Measurements from ENCODE around the gene AP5Z1.

AP5Z1 gene

GRCh38 chr7:4824120-4824775 is 48.8 kb downstream of the AP5Z1 start:
- DNase-seq = no peak

- DNase-seq = no peak
Observed at GRCh38 chr7:4825081-4825480, 49.7 kb downstream of the AP5Z1 start.

GRCh38 chr7:4828720-4829383 is 53.4 kb downstream of the AP5Z1 start:
- DNase-seq = no peak

- peak in 1 of 2 donors; percentile 6 for DNase-seq
Observed at GRCh38 chr7:4830176-4830575, 54.8 kb downstream of the AP5Z1 start.

GRCh38 chr7:4831723-4832495 is 56.5 kb downstream of the AP5Z1 start:
- no peak for DNase-seq

DNA sequence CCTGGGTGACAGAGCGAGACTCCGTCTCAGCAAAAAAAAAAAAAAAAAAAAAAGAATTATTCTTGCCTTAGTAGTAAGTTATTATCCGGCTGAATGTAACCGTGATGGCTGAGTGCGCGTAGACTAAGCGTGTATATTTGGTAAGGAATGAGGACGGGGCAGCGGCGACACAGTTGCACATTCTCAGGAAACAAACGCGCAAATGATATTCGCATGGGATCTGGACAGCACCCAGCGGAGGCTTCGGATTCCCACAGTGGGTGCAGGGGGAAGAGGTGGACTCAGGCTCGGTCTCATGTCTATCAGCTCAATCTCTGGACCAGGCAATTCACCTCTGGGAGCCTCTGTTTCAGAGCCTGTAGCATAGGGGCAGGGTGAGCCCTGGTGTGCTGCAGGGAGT is 57.3 kb downstream of the AP5Z1 start:
- DNase-seq = no peak

DNA sequence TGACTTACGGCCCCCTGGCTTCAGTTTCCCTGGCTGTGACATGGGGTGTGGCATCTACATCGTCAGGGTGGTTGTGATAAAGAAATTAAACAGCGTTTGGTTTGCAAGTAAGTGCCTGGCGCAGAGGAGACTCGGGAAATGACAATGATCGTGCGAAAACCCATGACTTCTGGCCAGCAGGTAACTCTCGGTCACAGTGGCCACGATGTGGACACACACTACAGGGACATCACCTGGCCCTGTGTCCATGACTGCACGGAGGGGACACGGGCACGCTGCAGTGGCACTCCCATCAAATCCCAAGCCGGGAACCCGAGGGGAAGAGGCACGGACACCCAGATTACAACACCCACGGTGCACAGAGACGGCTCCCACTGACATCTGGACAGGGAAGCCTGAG is 57.8 kb downstream of the AP5Z1 start:
- DNase-seq = no peak

DNA sequence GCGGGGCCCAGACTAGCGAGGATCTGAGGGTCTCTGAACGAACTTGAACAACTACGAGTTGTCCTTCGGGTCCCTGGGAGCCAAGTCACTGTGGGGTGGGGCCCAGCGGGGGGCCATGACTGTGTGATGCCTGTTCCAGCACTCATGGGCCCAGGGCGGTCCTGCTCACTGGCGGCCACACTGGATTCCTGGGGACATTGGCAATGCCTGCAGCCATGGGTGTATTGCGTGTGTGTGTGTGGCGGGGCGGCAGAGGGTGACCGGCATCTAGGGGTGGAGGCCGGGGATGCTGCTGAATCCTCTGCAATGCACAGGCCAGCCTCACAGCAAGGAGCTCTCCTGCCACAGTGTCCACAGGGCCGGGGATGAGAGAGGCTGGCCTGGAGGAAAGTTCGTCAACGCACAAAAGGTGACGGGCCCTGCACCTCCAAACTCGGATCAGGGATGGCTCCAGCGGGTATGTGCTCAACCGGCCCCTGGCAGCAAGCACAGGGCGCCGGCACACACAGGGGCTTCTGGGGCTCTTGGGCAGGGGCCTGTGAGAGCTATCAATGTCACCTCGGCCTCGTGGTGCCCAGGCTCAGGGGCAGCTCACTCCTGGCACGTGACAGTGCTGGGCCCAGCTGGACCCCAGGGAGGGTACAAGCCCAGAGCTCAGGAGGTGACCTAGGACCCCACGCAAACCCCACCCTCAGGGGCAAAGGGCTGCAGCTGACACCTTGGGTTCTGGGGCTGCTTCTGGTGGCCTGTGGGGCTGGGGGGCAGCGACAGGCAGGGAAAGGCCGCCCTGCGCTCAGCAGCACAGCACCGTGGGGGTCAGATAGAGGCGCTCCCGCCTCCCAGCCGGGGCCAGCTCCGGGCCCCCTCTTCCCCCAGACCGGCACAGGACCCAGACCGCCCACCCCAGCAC is 58.5 kb downstream of the AP5Z1 start:
- no peak for DNase-seq

GRCh38 chr7:4834601-4835397 is 59.4 kb downstream of the AP5Z1 start:
- DNase-seq = no peak

DNA sequence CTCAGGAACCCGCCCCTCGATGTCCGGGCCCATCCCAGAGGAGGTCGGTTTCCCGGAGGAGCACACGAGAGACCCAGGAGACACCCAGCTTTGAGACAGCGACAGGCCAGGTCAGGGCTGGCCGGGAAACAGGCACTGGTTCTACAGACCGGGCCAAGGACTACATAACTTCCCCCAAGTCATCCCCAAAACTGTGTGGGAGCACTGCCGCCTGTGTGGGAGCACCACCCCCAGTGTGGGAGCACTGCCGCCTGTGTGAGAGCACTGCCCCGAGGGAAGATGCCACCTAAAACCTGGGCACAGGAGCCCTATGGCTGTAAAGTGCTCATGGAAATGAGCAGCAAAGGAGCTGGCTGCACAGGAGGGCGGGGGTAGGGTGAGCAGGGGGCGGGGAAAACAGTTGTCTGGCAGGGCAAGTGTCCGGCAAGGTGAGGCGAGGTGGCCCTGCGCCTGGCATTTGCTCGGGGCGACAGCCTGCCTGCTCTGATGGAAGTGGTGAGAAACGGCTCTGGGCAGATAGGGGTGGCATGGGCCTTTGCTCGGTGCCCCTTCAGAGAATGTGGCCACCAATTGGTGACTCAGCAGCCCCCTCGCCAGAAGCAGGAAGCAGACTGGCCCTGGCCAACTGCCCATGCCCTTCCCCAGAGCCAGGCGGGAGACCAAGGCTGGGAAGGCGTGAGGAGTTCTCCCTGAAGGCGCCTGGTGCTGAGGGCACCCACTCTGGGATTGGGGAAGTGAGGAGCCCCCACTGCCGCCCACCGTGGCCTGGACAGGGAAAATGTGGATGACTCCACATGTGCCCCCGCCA is 60.2 kb downstream of the AP5Z1 start:
- DNase-seq = no peak

DNA sequence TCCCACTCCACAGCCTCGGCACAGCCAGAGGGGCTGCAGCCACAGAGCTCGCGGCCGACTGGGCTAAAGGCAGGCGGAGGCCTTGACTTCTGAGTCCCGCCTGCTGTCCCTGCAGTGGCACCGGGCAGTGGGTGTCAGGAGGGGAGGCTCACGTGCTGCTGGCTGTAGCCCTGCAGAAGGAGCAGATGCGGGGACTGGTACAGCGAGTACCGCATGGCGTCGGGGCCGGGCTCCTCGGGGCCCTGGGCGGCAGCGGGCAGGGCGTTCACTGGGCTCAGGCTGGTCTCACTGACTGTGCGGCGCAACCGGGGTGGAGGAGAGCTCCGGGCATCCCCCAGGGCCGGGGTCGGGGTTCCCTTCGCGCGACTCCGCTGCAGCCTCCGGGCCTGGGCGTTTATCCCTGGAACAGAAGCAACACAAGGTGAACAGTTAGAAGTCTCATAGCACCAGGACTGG is 60.8 kb downstream of the AP5Z1 start:
- DNase-seq = no peak

DNA sequence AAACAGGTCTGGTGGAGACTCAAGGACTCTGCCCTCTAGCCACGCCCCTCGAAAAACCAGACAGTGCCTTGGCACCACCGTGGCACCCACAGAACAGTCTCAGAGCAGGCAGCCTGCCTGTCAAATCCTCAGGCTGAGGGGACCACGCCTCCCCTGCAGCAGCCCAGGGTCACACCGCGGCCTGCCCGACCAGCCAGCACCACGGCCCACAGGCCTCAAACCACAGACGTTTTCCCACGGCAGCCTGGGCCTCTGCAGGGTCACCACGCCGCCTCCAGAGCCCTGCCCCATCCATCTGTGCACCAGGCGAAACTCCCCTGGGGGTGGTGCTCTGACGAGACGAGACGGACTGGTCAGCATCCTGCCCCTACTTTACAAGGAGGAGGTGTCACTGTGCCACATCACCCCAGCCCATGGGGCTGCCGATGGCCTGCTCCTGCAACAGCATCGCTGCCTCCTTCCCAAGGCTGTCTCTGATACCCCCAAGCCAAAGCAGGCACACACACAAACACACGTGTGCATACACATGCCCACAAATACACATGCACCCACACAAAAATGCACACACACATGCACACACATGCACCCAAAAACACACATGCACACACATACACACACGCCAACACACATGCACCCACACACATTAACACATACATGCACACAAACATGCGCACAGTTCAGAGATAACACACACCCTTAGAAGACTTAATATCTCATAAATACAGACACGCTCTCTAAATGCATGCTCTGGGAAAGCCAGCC is 61.8 kb downstream of the AP5Z1 start:
- no peak for DNase-seq

GRCh38 chr7:4837803-4838625 is 62.6 kb downstream of the AP5Z1 start:
- no peak for DNase-seq

DNA sequence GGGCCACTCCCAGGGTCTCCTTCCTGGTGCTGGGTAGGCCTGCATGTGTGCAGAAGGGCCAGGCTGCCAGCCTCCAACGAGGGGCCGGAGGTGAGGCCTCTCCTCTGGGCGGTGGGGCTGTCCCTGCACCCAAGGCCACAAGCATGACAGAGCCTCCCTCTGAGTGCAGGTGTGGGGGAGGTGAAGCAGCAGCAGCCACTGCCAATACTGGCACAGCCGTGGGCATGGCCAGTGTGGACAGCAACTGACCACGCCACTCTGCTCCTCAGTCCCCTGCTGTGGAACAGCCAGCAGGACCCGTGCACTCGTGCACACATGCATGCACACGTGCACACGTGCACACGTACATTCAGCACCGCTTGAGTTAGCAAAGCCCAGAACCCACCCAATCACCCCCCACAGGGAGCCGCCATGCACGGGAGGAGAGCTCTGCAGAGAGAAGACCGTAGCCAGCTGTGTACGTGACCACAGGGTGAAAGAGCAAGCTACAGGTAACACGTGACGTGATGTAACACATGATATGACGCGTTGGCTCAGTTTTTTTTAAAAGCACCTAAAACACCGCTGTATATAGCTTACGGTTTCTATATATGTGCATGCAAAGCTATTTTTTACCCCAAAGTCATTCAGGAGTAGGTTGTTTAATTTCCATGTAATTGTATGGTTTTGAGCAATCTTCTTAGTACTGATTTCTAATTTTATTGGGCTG is 63.4 kb downstream of the AP5Z1 start:
- no peak for DNase-seq

- DNase-seq = no peak
Observed at GRCh38 chr7:4840079-4840501, 64.7 kb downstream of the AP5Z1 start.

Measured in bone marrow (tissue), 2 donors.